Ectodermal cell (in vitro differentiated cells): Measurements from ENCODE around the gene ATXN3. TPM values are rescaled to one million over a fixed set of nuclear protein-coding genes. Genes with fewer than 3 reads are reported as not detected.
A peak's percentile ranks its signal among the peaks of the same experiment; 100 is the strongest.

ENCODE experiments used
- H3K27ac ChIP-seq: 2 replicates; pipeline ENCODE4 v1.7.0; 2013; ENCODE audit warnings: mild to moderate bottlenecking, low read depth, low read length; ENCODE audit not compliant: insufficient read depth, poor library complexity, severe bottlenecking
- H3K27me3 ChIP-seq: 2 replicates; pipeline ENCODE4 v1.7.0; 2013; ENCODE audit warnings: mild to moderate bottlenecking, low read length; ENCODE audit not compliant: insufficient read depth, control insufficient read depth, poor library complexity, severe bottlenecking
- H3K36me3 ChIP-seq: one replicate; pipeline ENCODE4 v1.7.0; 2013; ENCODE audit warnings: low read length; ENCODE audit not compliant: control insufficient read depth, insufficient read depth
- H3K4me1 ChIP-seq: one replicate; pipeline ENCODE4 v1.7.0; 2013; ENCODE audit warnings: low read length; ENCODE audit not compliant: control insufficient read depth, insufficient read depth
- H3K4me3 ChIP-seq: 2 replicates; pipeline ENCODE4 v1.7.0; 2013; ENCODE audit warnings: low read depth, low read length, control low read depth; ENCODE audit not compliant: insufficient read depth
- H3K9me3 ChIP-seq: 2 replicates; pipeline ENCODE4 v1.7.0; 2013; ENCODE audit warnings: mild to moderate bottlenecking, low read length, moderate library complexity; ENCODE audit not compliant: control insufficient read depth
- WGBS, 2 experiments: methylation state at CpG; one replicate each; pipeline ENCODE4 v1.1.7; 2013; ENCODE audit warnings: missing lambda C conversion rate in 2 of 2; 5-methylcytosine and 5-hydroxymethylcytosine counted together
- polyA plus RNA-seq, 4 experiments: library from polyadenylated mRNA; stranded (reverse); fragments of 50-300 nt; gene quantifications; one replicate each; pipeline ENCODE4 v1.2.3, GENCODE V29; 2013

The ATXN3 gene
- polyA plus RNA-seq (2013, experiment 1 of 4) = 33.7 TPM
- polyA plus RNA-seq (2013, experiment 2 of 4) = 30.4 TPM
- 28.5 TPM for polyA plus RNA-seq (2013, experiment 3 of 4)
- 34.0 TPM for polyA plus RNA-seq (2013, experiment 4 of 4)

- 1% methylated on average over 64 of the region's 66 CpGs for WGBS, 2 experiments
- Histone ChIP-seq H3K27ac (peak within 1 kb of the TSS; percentile 31), H3K36me3 (no peaks in the 10 kb centered on the region), H3K4me3 (peak within 1 kb of the TSS; percentile 87), H3K4me1 (peaks cover 3% of the 10 kb centered on the region), H3K27me3 (no peaks in the 10 kb centered on the region), H3K9me3 (no peaks in the 10 kb centered on the region)
Observed at GRCh38 chr14:92106143-92106926, at the start of gene ATXN3. TSS of gene ATXN3 (minus strand) at chr14:92106582. CDS start at chr14:92106552, 30 bp downstream.

- 96 to 97% methylated on average over 2 of the region's 3 CpGs for whole genome bisulfite sequencing, 2 experiments
Observed at GRCh38 chr14:92154283-92154942, 48.0 kb upstream of the ATXN3 start.

GRCh38 chr14:92153581-92153980 lies 47.2 kb upstream of the ATXN3 start:
- no peaks in the 10 kb centered on the region for H3K4me1 ChIP-seq
- 88 to 95% methylated on average over 1 of the region's 1 CpG for WGBS, 2 experiments
- no peaks in the 10 kb centered on the region for H3K27me3 ChIP-seq
- no peak overlapping the region for H3K27ac ChIP-seq
- peaks cover 60% of the 10 kb centered on the region for H3K36me3 ChIP-seq
- no peak overlapping the region for H3K4me3 ChIP-seq
- no peaks in the 10 kb centered on the region for H3K9me3 ChIP-seq

More at GRCh38 chr14:92154283-92154942, 48.0 kb upstream of the ATXN3 start:
- Histone ChIP-seq H3K4me1 (no peaks in the 10 kb centered on the region), H3K36me3 (peaks cover 56% of the 10 kb centered on the region), H3K4me3 (no peak overlapping the region), H3K27me3 (no peaks in the 10 kb centered on the region), H3K27ac (no peak overlapping the region), H3K9me3 (no peaks in the 10 kb centered on the region)

- 95 to 100% methylated on average over 1 of the region's 2 CpGs for WGBS, 2 experiments
- Histone ChIP-seq H3K27me3 (no peaks in the 10 kb centered on the region), H3K4me1 (no peaks in the 10 kb centered on the region), H3K4me3 (no peak overlapping the region), H3K27ac (no peak overlapping the region), H3K9me3 (no peaks in the 10 kb centered on the region), H3K36me3 (peaks cover 48% of the 10 kb centered on the region)
Observed at GRCh38 chr14:92144708-92145107, 38.3 kb upstream of the ATXN3 start.

GRCh38 chr14:92143962-92144361 lies 37.6 kb upstream of the ATXN3 start:
- no peak overlapping the region for H3K27ac ChIP-seq

GRCh38 chr14:92143309-92143708 lies 36.9 kb upstream of the ATXN3 start:
- Histone ChIP-seq H3K27ac (no peak overlapping the region), H3K27me3 (no peaks in the 10 kb centered on the region), H3K9me3 (no peaks in the 10 kb centered on the region), H3K36me3 (peaks cover 41% of the 10 kb centered on the region), H3K4me1 (no peaks in the 10 kb centered on the region), H3K4me3 (no peak overlapping the region)
- 84 to 100% methylated on average over 4 of the region's 4 CpGs for WGBS, 2 experiments

More at GRCh38 chr14:92143962-92144361, 37.6 kb upstream of the ATXN3 start:
- Histone ChIP-seq H3K27me3 (no peaks in the 10 kb centered on the region), H3K4me3 (no peak overlapping the region), H3K4me1 (no peaks in the 10 kb centered on the region), H3K9me3 (no peaks in the 10 kb centered on the region), H3K36me3 (peaks cover 43% of the 10 kb centered on the region)
- WGBS, 2 experiments = 92 to 94% methylated on average over 3 of the region's 3 CpGs

GRCh38 chr14:92135269-92135668 lies 28.9 kb upstream of the ATXN3 start:
- no peak overlapping the region for H3K4me3 ChIP-seq
- WGBS, 2 experiments = 93 to 100% methylated on average over 1 of the region's 1 CpG
- H3K9me3 ChIP-seq = no peaks in the 10 kb centered on the region
- no peak overlapping the region for H3K27ac ChIP-seq
- H3K36me3 ChIP-seq = peaks cover 17% of the 10 kb centered on the region
- no peaks in the 10 kb centered on the region for H3K4me1 ChIP-seq
- H3K27me3 ChIP-seq = no peaks in the 10 kb centered on the region

GRCh38 chr14:92134456-92134855 lies 28.1 kb upstream of the ATXN3 start:
- H3K27me3 ChIP-seq = no peaks in the 10 kb centered on the region
- no peaks in the 10 kb centered on the region for H3K9me3 ChIP-seq
- H3K4me1 ChIP-seq = no peaks in the 10 kb centered on the region
- H3K36me3 ChIP-seq = peaks cover 17% of the 10 kb centered on the region
- 100% methylated on average over 1 of the region's 1 CpG; no CpG with 5 or more reads in 1 of the 2 experiments for WGBS, 2 experiments
- H3K4me3 ChIP-seq = no peak overlapping the region
- no peak overlapping the region for H3K27ac ChIP-seq

GRCh38 chr14:92122761-92123160 lies 16.4 kb upstream of the ATXN3 start:
- WGBS, 2 experiments = 53 to 59% methylated on average over 9 of the region's 9 CpGs
- peaks cover 5% of the 10 kb centered on the region for H3K4me1 ChIP-seq
- no peaks in the 10 kb centered on the region for H3K27me3 ChIP-seq
- peaks cover 4% of the 10 kb centered on the region for H3K36me3 ChIP-seq
- H3K4me3 ChIP-seq = peak overlapping the region; percentile 78
- H3K27ac ChIP-seq = peak overlapping the region; percentile 97
- no peaks in the 10 kb centered on the region for H3K9me3 ChIP-seq

GRCh38 chr14:92122351-92122677 lies 15.9 kb upstream of the ATXN3 start:
- Histone ChIP-seq H3K27ac (peak overlapping the region; percentile 97), H3K9me3 (no peaks in the 10 kb centered on the region), H3K36me3 (peaks cover under 1% of the 10 kb centered on the region), H3K27me3 (no peaks in the 10 kb centered on the region), H3K4me1 (peaks cover 5% of the 10 kb centered on the region), H3K4me3 (peak overlapping the region; percentile 78)
- 0% methylated on average over 22 of the region's 22 CpGs for WGBS, 2 experiments
